GM18502 (cell line): Measurements from ENCODE around the gene CREG2.
"Not testable (repeated sequence)": the region's sequence is repeated elsewhere in the genome, so short reads cannot be mapped to it uniquely, and the experiment has no call there.

Experiments
- ATAC-seq: cut with Tn5 transposase; IDR thresholded peaks from one replicate; pipeline ENCODE4 v1.9.1; 2021; ENCODE audit warnings: mild to moderate bottlenecking; ENCODE audit not compliant: unreplicated experiment, poor library complexity

CREG2 gene

GRCh38 chr2:101375653-101376052 is 11.7 kb downstream of the CREG2 start:
- no peak for ATAC-seq

GRCh38 chr2:101374821-101375561 is 12.3 kb downstream of the CREG2 start:
- no peak for ATAC-seq

GRCh38 chr2:101372792-101373191 is 14.5 kb downstream of the CREG2 start:
- ATAC-seq = no peak

- ATAC-seq = no peak
Observed at GRCh38 chr2:101371636-101372035, 15.7 kb downstream of the CREG2 start.

GRCh38 chr2:101369100-101369499 is 18.2 kb downstream of the CREG2 start:
- no peak for ATAC-seq

- ATAC-seq = no peak
Observed at GRCh38 chr2:101368376-101368775, 18.9 kb downstream of the CREG2 start.

GRCh38 chr2:101367508-101367907 is 19.8 kb downstream of the CREG2 start:
- no peak for ATAC-seq

GRCh38 chr2:101364878-101365277 is 22.4 kb downstream of the CREG2 start:
- ATAC-seq = no peak

- no peak for ATAC-seq
Observed at GRCh38 chr2:101362777-101363176, 24.5 kb downstream of the CREG2 start.

- no peak for ATAC-seq
Observed at GRCh38 chr2:101362316-101362715, 25.0 kb downstream of the CREG2 start.

- ATAC-seq = no peak
Observed at GRCh38 chr2:101361522-101361921, 25.8 kb downstream of the CREG2 start.

GRCh38 chr2:101361121-101361520 is 26.2 kb downstream of the CREG2 start:
- no peak for ATAC-seq

GRCh38 chr2:101360232-101360631 is 27.1 kb downstream of the CREG2 start:
- no peak for ATAC-seq

GRCh38 chr2:101359410-101359954 is 27.8 kb downstream of the CREG2 start:
- no peak for ATAC-seq

GRCh38 chr2:101357376-101357775 is 29.9 kb downstream of the CREG2 start:
- no peak for ATAC-seq

- no peak for ATAC-seq
Observed at GRCh38 chr2:101356521-101356920, 30.8 kb downstream of the CREG2 start.

GRCh38 chr2:101356055-101356454 is 31.2 kb downstream of the CREG2 start:
- ATAC-seq = no peak

- no peak for ATAC-seq
Observed at GRCh38 chr2:101355401-101356054, 31.8 kb downstream of the CREG2 start.

GRCh38 chr2:101354420-101355311 is 32.6 kb downstream of the CREG2 start:
- no peak for ATAC-seq

GRCh38 chr2:101352631-101353030 is 34.7 kb downstream of the CREG2 start:
- not testable (repeated sequence) for ATAC-seq

GRCh38 chr2:101351207-101351606 is 36.1 kb downstream of the CREG2 start:
- ATAC-seq = no peak
